Measurements from ENCODE around the gene UST. TPM values are rescaled to one million over a fixed set of nuclear protein-coding genes. Genes with fewer than 3 reads are reported as not detected.
A peak's percentile ranks its signal among the peaks of the same experiment; 100 is the strongest.
"Not testable (repeated sequence)": the region's sequence is repeated elsewhere in the genome, so short reads cannot be mapped to it uniquely, and the experiment has no call there.

The UST gene
- total RNA-seq, 1 donor from 2014 or later = 4.4 TPM

DNA sequence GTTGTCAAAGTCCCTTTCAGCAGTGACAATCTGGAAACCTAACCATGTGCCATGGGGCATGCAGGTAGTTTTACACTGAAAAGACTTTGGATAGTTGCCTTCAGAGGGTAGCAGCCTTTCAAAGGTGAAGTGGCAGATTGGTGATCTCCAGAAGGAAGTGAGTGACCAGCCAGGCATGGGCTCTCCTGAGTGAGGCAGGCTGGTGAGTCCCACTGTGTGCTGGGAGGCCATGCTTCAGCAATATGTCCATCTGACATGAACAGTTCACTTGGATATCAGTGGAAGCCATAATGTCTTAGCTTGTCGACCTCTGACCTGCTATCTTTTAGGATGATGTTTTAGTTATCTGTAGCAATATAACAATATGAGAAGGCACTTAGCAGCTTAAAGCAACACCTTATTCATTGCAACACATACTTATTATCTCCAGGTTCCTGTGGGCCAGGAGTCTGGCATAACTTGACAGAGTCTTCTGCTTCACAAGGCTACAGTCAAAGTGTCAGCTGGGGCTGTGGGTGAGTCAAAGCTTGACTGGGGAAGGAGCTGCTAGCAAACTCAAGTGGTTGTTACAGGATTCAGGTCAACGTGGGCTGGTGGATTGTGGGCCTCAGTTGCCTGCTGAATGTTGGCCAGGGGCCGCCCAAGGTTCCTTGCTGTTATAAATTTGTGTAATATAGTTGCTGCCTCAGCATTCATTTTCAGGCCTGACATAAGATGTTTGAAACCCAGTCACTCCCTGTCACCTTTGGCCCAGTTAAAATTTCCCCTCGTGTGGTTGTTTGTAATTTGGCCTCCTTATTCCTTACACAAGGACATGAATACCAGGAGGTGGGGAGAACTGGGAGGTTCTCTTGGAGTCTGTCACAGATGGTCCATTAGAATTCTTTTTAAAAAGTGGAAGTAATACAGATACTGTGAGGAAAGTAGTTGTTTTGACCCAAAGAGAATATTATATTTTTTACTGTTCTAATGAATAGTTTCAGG, 100.2 kb downstream of the UST start:
- intact Hi-C loops (cut with DNase I) = no loop called here
- ATAC-seq (no peak), DNase-seq (ENCODE audit: missing footprints) (no peak)

DNA sequence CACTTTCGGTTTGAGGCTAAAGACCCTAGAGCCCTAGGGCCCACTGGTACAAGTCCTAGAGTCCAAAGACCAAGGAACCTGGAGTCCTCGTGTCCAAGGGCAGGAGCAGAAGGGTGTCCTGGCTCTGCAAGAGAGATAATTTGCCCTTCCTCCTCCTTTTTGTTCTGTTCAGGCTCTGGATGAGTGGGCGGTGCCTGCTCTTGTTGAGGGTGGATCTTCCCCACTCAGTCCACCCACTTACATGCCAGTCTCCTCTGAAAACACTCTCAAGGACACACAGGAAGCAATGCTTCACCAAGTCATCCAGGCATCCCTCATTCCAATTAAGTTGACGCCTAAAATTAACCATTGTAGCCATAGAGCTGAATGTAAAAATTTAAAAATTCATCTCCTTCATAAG, 102.1 kb downstream of the UST start:
- intact Hi-C loops (cut with DNase I) = no loop called here
- DNase-seq (ENCODE audit: missing footprints) (no peak), ATAC-seq (no peak)

DNA sequence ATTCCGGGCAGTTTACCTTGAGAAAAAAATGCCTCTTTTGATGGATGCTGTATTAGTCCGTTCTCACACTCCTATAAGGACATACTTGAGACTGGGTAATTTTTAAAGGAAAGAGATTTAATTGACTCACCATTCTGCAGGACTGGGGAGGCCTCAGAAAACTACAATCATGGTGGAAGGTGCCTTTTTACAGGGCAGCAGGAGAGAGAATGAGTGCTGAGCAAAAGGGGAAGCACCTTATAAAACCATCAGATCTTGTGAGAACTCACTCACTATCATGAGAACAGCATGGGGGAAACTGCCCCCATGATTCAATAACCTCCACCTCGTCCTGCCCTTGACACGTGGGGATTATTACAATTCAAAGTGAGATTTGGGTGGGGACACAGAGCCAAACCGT, 102.6 kb downstream of the UST start:
- intact Hi-C loops (cut with DNase I); ATAC-seq; DNase-seq (ENCODE audit: missing footprints): not testable (repeated sequence)

DNA sequence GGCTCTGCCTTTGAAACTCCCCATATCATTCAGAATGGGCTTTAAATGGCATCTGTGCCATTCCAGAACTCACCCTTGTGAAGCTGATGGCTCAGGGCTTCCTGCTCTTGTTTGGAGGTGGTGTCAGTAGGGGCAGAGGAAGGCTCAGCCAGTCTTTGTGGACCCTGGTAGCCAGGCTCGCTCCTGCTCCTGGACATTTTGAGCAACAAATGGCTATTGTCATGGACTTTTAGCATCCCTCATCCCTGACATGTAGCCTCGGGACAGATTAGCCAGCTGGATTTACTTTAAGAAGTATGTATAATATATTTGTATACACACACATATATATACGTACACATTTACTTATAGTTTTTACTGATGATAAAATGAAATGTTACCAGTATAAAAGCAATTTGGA, 104.1 kb downstream of the UST start:
- intact Hi-C loops (cut with DNase I) = no loop called here
- no peak for DNase-seq (ENCODE audit: missing footprints)
- no peak for ATAC-seq

DNA sequence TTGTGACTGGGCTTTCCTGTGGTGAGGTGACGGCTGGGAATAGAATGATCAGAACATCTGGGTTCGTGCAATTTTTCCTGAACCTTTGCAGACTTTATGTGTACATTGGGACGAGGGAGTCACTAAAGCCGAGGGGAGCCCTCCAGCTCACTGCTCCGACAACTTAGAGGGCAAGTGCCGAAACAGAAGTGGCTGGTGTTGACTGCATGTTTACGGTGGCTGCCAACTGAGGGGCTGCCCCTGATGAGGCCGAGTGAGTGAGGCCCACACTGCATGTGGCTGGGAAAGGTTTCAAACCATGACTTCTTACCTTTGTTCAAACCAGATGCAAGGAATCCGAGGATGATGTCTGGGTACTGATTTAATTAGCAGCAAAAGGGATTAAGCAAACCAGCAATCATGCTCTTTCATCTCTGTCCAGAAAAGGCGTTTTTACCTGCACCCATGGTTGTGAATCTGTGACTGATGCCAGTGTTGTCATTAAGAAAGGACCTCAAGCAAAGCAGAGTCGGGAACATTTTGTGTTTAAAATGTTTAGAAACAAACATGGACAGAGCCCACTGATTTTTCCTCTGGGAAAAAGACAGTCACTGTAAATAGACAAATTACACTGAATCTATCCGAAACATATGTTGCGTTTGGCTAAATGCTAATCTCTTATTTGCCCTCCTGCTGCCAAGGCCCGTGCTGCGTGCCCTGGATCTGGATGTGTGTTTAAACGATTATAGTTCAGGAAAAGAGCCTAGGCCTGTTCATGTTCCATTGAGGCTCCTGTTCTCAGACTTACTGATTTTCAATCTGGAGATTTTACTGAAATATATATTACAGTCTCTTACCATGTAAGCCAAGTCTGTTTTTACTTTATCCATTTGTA, 105.1 kb downstream of the UST start:
- DNase-seq (ENCODE audit: missing footprints) (no peak), ATAC-seq (no peak)
- intact Hi-C loops (cut with DNase I) = no loop called here

DNA sequence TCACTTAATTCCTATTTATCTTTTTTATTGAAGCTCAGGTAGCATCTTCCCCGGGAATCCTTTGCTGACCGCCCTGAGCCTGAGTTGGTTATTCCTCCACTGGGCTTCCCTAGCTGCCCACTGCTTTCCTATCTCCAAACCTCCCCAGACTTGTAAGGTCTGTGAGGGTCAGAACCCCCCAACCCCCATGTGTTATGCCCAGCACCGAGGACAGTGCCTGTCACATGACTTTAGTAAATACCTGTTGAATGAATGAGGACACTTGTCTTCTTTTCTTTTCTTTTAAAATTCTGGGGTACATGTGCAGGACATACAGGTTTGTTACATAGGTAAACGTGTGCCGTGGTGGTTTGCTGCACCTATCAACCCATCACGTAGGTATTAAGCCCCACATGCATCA, 105.9 kb downstream of the UST start:
- intact Hi-C loops (cut with DNase I) = no loop called here
- DNase-seq (ENCODE audit: missing footprints) = no peak
- no peak for ATAC-seq

DNA sequence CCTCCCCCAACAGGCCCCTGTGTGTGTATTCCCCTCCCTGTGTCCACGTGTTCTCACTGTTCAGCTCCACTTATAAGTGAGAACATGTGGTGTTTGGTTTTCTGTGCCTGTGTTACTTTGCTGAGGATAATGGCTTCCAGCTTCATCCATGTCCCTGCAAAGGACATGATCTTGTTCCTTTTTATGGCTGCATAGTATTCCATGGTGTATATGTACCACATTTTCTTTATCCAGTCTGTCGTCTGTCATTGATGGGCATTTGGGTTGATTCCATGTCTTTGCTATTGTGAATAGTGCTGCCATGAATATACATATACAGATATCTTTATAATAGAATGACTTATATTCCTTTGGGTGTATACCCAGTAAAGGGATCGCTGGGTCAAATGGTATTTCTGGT, 106.3 kb downstream of the UST start:
- ATAC-seq; DNase-seq (ENCODE audit: missing footprints); intact Hi-C loops (cut with DNase I): not testable (repeated sequence)

DNA sequence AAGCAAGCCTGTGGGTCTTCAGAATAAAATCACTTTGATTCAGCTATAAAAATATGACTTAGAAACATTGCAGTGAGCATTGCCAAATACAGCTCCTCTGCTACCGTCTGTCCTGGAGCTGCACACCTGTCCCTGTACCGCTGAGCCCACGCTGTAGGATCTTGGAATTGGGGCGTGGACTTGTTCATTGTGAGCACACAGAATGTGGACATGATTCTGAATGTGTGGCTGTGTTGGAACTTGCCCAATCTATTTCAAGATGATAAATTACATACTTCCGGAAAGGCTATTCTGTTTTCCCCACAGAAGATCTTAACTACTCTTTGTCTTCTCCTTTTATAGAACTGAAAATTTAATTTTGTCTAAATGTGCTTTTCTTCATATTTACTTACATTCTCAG, 107.3 kb downstream of the UST start:
- DNase-seq (ENCODE audit: missing footprints) = no peak
- intact Hi-C loops (cut with DNase I) = no loop called here
- ATAC-seq = no peak

DNA sequence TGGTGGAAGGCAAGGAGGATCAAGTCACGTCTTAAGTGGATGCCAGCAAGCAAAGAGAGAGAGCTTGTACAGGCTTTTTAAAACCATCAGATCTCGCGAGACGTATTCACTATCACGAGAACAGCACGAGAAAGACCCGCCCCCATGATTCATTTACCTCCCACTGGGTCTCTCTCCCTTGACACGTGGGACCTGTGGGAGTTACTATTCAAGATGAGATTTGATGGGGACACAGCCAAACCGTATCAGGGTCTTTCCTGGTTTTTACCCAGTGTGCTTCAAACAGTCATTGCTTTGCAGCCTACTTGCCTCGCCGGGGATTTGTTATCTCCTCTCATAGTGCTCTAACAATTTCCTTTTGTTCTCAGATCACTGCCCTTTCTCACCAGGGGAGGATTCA, 108.2 kb downstream of the UST start:
- intact Hi-C loops (cut with DNase I) = no loop called here
- ATAC-seq = no peak
- DNase-seq (ENCODE audit: missing footprints) = no peak

DNA sequence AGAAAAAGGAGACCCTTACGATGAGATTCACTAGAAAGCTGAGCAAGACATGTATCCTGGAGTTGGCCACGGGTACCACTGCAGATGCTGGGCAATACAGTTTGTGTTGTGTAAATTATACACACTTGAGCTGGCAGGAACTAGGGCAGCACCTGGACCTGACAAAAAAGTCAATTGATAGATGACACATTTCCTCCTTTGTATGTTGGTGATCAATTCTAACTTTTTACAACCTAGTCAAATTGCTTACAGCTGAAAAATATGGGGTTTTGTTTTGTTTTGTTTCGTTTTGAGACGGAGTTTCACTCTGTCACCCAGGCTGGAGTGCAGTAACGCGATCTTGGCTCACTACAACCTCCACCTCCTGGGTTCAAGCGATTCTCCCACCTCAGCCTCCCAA, 108.9 kb downstream of the UST start:
- DNase-seq (ENCODE audit: missing footprints) = no peak
- ATAC-seq = no peak
- intact Hi-C loops (cut with DNase I) = no loop called here

DNA sequence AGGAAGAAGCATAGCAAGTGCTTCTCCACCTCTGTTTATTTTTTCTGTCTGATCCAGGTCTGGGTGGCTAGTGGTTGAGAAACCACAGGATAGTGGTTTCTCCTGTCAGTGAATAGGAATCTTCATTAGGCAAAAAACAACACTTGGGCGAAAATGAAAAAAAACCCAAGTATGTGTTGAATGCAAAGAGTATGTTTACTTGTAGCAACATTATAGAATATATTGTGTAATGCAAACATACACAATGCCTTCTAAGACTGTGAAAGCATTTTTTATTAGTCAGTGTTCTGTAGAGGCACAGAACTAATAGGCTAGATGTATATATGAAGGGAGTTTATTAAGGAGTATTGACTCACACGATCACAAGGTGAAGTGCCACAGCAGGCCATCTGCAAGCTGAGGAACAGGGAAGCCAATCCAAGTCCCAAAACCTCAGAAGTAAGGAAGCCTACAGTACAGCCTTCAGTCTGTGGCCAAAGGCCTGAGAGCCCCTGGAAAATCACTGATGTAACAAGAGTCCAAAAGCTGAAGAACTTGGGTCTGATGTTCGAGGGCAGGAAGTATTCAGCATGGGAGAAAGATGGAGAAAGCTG, 111.1 kb downstream of the UST start:
- intact Hi-C loops (cut with DNase I) = no loop called here
- ATAC-seq (no peak), DNase-seq (ENCODE audit: missing footprints) (no peak)

DNA sequence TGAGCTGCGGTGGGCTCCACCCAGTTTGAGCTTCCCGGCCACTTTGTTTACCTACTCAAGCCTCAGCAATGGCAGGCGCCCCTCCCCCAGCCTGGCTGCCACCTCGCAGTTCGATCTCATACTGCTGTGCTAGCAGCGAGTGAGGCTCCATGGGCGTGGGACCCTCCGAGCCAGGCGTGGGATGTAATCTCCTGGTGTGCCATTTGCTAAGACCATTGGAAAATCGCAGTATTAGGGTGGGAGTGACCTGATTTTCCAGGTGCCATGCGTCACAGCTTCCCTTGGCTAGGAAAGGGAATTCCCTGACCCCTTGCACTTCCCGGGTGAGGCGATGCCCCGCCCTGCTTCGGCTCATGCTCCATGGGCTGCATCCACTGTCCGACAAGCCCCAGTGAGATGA, 117.3 kb downstream of the UST start:
- DNase-seq (ENCODE audit: missing footprints); intact Hi-C loops (cut with DNase I); ATAC-seq: not testable (repeated sequence)

DNA sequence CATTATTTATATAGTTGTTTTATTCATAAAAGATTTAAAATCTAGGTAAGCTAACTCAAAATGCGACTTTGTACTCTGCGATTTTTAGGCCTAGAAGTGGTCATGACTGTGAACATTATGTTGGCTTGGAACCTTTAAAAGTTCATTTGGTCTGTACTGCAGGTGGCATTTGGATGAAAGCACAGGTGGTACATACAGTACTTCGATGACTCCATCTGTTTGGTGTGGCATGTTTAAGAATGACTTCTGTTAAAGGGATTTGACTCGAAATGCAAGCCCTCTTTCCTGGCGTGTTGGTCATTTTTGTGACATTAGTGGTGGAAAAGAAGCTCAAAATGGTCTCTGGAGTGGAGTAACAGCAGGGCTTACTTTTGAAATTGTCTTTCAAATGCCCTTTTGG, 118.1 kb downstream of the UST start:
- no peak for ATAC-seq
- intact Hi-C loops (cut with DNase I) = no loop called here
- no peak for DNase-seq (ENCODE audit: missing footprints)

DNA sequence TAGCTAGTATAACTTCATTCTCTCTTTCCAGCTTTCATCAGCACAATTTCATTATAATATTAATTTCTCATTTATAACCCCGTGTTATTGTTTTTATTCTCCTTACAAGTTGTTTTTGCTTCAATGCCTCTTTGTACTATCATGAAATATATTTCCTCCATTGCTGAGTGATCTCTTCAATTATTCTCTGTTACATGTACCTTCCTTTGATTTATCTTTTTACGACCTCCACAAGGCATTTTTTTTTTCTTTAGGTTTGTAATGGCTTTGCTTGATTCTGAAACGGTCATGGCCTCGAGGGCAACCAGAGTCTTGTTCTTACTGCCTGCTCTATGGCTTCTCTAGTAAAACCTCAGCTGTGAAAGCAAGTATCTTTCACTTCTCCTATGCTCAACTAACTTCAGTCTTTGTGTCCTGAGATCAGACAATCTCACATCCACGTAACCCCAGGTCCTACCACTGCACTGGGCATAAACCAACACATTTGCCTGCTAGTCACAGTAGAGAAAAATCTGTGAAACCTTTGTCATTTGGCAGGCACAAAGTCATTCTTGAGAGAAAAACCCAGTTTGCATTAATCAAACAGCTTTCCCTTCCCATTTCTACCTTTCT, 119.9 kb downstream of the UST start:
- DNase-seq (ENCODE audit: missing footprints) (no peak), ATAC-seq (no peak)
- intact Hi-C loops (cut with DNase I) = no loop called here

DNA sequence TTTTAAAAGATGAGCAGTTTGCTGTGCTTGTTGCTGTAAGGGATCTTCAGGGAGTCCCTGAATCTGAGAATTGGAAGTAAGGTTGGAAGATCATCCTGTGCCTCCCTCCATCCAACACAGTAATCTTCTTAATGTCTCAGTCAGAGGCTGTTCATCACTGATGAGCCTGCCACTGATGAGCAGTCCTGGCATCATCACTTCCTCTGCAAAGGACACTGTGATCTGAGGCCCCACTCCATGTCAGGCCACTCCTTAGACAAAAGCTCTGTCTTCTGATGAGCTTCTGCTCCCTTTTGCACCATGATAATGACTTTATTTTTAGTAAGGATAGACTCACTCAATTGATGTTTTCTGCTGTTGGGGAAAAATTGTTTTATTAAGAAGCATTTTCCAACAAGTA, 121.0 kb downstream of the UST start:
- ATAC-seq = no peak
- intact Hi-C loops (cut with DNase I) = no loop called here
- DNase-seq (ENCODE audit: missing footprints) = no peak

DNA sequence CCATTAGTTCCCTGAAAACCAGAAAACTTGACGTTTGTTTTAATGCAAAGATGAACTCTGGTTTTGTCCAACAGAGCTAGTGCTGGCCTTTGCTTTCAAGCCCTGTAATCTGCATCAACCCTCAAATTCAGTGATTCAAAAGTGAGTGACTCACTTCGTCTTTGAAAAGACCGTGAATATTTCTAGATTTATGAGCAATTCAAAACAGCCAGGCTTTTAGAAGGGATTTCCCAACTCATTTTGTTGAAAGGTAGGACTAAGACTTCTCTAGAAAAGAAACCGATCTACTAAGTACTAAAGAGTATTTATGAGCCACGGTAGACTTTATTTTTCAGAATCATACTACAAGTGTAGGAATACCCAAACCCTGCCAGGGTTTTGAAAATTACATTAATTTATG, 121.5 kb downstream of the UST start:
- no peak for DNase-seq (ENCODE audit: missing footprints)
- no peak for ATAC-seq
- intact Hi-C loops (cut with DNase I) = no loop called here

DNA sequence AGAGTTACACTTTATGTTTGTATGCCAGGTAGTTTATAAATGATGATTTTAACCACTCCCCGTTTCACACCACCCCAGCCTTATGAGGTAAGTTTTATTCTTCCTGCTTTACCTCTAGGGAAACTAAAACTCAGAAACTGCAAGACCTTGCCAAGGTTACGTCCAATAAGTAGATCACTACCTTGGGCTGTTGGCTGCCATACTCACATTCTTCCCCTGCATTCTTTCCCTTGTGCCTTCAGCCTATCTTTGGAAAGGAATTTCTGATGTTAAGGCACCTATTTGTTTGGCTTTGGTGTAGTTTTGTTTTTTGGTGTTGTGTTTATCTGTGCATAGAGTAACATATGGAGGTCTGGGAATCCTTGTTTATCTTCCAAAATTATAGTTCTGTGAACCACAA, 122.1 kb downstream of the UST start:
- DNase-seq (ENCODE audit: missing footprints) = no peak
- intact Hi-C loops (cut with DNase I) = no loop called here
- no peak for ATAC-seq

DNA sequence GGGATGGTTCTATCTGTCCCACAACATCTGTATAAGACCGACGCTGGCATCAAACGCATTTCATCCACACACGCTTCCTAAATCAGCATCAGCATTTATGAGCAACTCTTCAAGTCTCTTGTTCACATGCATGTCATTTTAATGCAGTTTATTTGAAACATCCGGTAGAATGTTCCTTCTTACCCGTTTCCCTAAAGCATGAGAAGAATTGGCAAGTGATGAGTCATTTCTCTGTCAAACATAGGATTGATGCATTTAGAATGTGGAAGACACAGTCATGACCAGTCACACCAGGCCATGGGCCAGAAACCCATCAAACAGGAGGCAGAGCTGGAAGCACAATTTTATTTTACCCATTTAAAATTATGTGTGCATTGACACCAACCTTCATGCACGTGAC, 122.8 kb downstream of the UST start:
- no peak for ATAC-seq
- intact Hi-C loops (cut with DNase I) = no loop called here
- DNase-seq (ENCODE audit: missing footprints) = no peak

DNA sequence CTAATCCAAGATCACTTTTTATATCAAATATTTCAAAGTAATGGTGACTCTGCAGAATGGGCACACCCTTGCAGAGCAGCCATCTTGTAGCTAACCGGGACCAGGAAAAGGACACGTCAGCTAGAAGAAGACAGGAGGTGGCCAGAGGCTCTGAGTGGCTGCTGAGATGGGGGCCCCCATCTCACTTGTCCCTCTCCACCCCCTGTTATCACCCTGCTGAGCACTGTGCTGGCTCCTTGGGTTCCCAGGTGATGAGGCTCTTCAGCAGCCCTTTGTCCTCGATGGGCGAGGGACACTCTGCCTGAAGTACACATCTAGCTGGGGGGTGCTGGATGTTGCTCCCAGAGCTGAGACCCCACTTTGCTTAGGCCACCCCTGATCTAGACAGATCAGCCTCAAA, 126.3 kb downstream of the UST start:
- ATAC-seq (no peak), DNase-seq (ENCODE audit: missing footprints) (peak; percentile 55)
- intact Hi-C loops (cut with DNase I) = loop anchor here (10.0 kb wide), 1 partner anchor 108 kb away; no protein-coding TSS in a partner anchor
